HepG2 (cell line): ENCODE data around the gene PBX2. TPM values are rescaled to one million over a fixed set of nuclear protein-coding genes. Genes with fewer than 3 reads are reported as not detected.

ENCODE experiments used
- ADNP ChIP-seq: sonication (generic); formaldehyde crosslinking; IDR thresholded peaks from 2 replicates; pipeline ENCODE4 v1.4.0; 2020; ENCODE audit warnings: missing genetic modification reagents
- AGO1 ChIP-seq: fragments of 200-400 bp; formaldehyde crosslinking; IDR thresholded peaks from 2 replicates; pipeline ENCODE4 v1.6.1; 2017; ENCODE audit warnings: mild to moderate bottlenecking, low read depth, low read length, moderate library complexity; ENCODE audit not compliant: poor library complexity, severe bottlenecking
- BORCS8-MEF2B ChIP-seq: sonication (generic); formaldehyde crosslinking; IDR thresholded peaks from 2 replicates; pipeline ENCODE4 v1.8.0; 2022; ENCODE audit warnings: mild to moderate bottlenecking, missing genetic modification reagents
- CENPBD1 ChIP-seq: sonication (generic); formaldehyde crosslinking; IDR thresholded peaks from 2 replicates; pipeline ENCODE4 v1.8.0; 2022; ENCODE audit warnings: missing genetic modification reagents, low read depth, mild to moderate bottlenecking, borderline replicate concordance
- CSRNP2 ChIP-seq: sonication (generic); formaldehyde crosslinking; conservative IDR thresholded peaks from 2 replicates; pipeline ENCODE4 v1.8.0; 2022; ENCODE audit warnings: low read depth, missing genetic modification reagents
- DNMT3B ChIP-seq: conservative IDR thresholded peaks from 2 replicates; pipeline ENCODE4 v1.6.1; 2016; ENCODE audit warnings: missing biosample characterization, control low read depth
- FOXC1 ChIP-seq: sonication (generic); formaldehyde crosslinking; IDR thresholded peaks from 2 replicates; pipeline ENCODE4 v1.8.0; 2022; ENCODE audit warnings: mild to moderate bottlenecking, missing genetic modification reagents, borderline replicate concordance
- JUN ChIP-seq: sonication (generic); formaldehyde crosslinking; IDR thresholded peaks from 2 replicates; pipeline ENCODE4 v1.4.0; 2020; ENCODE audit warnings: mild to moderate bottlenecking, missing genetic modification reagents
- MED1 ChIP-seq: sonication (generic); formaldehyde crosslinking; IDR thresholded peaks from 2 replicates; pipeline ENCODE4 v1.4.0; 2020; ENCODE audit warnings: missing genetic modification reagents
- MEF2D ChIP-seq: sonication (generic); formaldehyde crosslinking; IDR thresholded peaks from 2 replicates; pipeline ENCODE4 v1.5.1; 2020; ENCODE audit warnings: mild to moderate bottlenecking, missing genetic modification reagents
- MLLT10 ChIP-seq: sonication (generic); formaldehyde crosslinking; IDR thresholded peaks from 2 replicates; pipeline ENCODE4 v1.4.0; 2020; ENCODE audit warnings: missing genetic modification reagents
- NFIC ChIP-seq: IDR thresholded peaks from 2 replicates; pipeline ENCODE4 v1.6.1; 2012; ENCODE audit warnings: mild to moderate bottlenecking, low read length, inconsistent platforms
- NR0B2 ChIP-seq: sonication (generic); formaldehyde crosslinking; IDR thresholded peaks from 2 replicates; pipeline ENCODE4 v1.4.0; 2020; ENCODE audit warnings: mild to moderate bottlenecking, missing genetic modification reagents
- RAD21 ChIP-seq: fragments of 450-650 bp; formaldehyde crosslinking; IDR thresholded peaks from 2 replicates; pipeline ENCODE4 v1.5.0; 2020; ENCODE audit warnings: mild to moderate bottlenecking
- RBM39 ChIP-seq: fragments of 200-400 bp; formaldehyde crosslinking; IDR thresholded peaks from one replicate; pipeline ENCODE4 v1.6.1; 2018; ENCODE audit warnings: antibody characterized with exemption, mild to moderate bottlenecking, low read depth, low read length; ENCODE audit not compliant: poor library complexity, severe bottlenecking
- RFXAP ChIP-seq: sonication (generic); formaldehyde crosslinking; IDR thresholded peaks from 2 replicates; pipeline ENCODE4 v1.4.0; 2020; ENCODE audit warnings: missing genetic modification reagents, borderline replicate concordance
- SATB2 ChIP-seq: sonication (generic); formaldehyde crosslinking; IDR thresholded peaks from 2 replicates; pipeline ENCODE4 v1.5.0; 2020; ENCODE audit warnings: missing genetic modification reagents
- SMARCC2 ChIP-seq: fragments of 450-650 bp; IDR thresholded peaks from 2 replicates; pipeline ENCODE4 v1.6.1; 2017; ENCODE audit warnings: antibody characterized with exemption, mild to moderate bottlenecking
- SP4 ChIP-seq: sonication (generic); formaldehyde crosslinking; IDR thresholded peaks from 2 replicates; pipeline ENCODE4 v1.8.1; 2023; ENCODE audit warnings: mild to moderate bottlenecking, missing genetic modification reagents
- TBL1XR1 ChIP-seq: fragments of 150-350 bp; IDR thresholded peaks from 2 replicates; pipeline ENCODE4 v1.6.1; 2014; ENCODE audit warnings: borderline replicate concordance, low read length; ENCODE audit not compliant: partially characterized antibody
- TCF7 ChIP-seq: sonication (generic); IDR thresholded peaks from 2 replicates; pipeline ENCODE4 v1.6.1; 2016; ENCODE audit warnings: antibody characterized with exemption, low read depth
- TGIF2 ChIP-seq: IDR thresholded peaks from 2 replicates; pipeline ENCODE4 v1.6.1; 2016; ENCODE audit warnings: control low read depth, missing compliant biosample characterization
- ZBTB8A ChIP-seq: sonication (generic); formaldehyde crosslinking; IDR thresholded peaks from 2 replicates; pipeline ENCODE4 v1.4.0; 2020; ENCODE audit warnings: mild to moderate bottlenecking, low read depth, missing genetic modification reagents, borderline replicate concordance
- ZFAT ChIP-seq: sonication (generic); formaldehyde crosslinking; conservative IDR thresholded peaks from 2 replicates; pipeline ENCODE4 v1.8.1; 2023; ENCODE audit warnings: missing genetic modification reagents, inconsistent platforms
- ZNF296 ChIP-seq: sonication (generic); formaldehyde crosslinking; conservative IDR thresholded peaks from 2 replicates; pipeline ENCODE4 v1.5.0; 2020; ENCODE audit warnings: mild to moderate bottlenecking, missing genetic modification reagents
- ZNF33B ChIP-seq: sonication (generic); formaldehyde crosslinking; IDR thresholded peaks from 2 replicates; pipeline ENCODE4 v1.5.1; 2020; ENCODE audit warnings: mild to moderate bottlenecking, missing genetic modification reagents
- ZNF382 ChIP-seq: sonication (generic); formaldehyde crosslinking; IDR thresholded peaks from 2 replicates; pipeline ENCODE4 v1.5.0; 2020; ENCODE audit warnings: missing genetic modification reagents, mild to moderate bottlenecking, borderline replicate concordance
- ZNF709 ChIP-seq: sonication (generic); formaldehyde crosslinking; IDR thresholded peaks from 2 replicates; pipeline ENCODE4 v1.5.0; 2020; ENCODE audit warnings: mild to moderate bottlenecking, missing genetic modification reagents
- ZNF775 ChIP-seq: sonication (generic); formaldehyde crosslinking; IDR thresholded peaks from 2 replicates; pipeline ENCODE4 v1.4.0; 2020; ENCODE audit warnings: missing genetic modification reagents, mild to moderate bottlenecking, moderate library complexity, borderline replicate concordance
- polyA plus RNA-seq, 8 experiments: library from polyadenylated mRNA; depleted of rRNA in 3 of 8; stranded (reverse) in 7 of 8; unstranded in 1 of 8; fragments of >200 nt; fragmentation: Illumina TruSeq in 4 of 8; extraction: Trizol in 4 of 8; gene quantifications; 2 replicates each; pipeline versions ENCODE4 v1.2.1 to v1.2.3, GENCODE V29; 2011 to 2016; ENCODE audit warnings: low read depth in 4 of 8, missing spikeins in 1 of 8, mixed read lengths in 1 of 8; ENCODE audit not compliant: insufficient read depth in 1 of 8
- total RNA-seq, 5 experiments: library from RNA; depleted of rRNA; stranded (reverse); fragments of >200 nt; fragmentation: Illumina TruSeq; extraction: Trizol; gene quantifications; 2 replicates each; pipeline ENCODE4 v1.2.3, GENCODE V29; 2016; ENCODE audit warnings: low read depth in 1 of 5

PBX2 gene
- total and polyA plus RNA-seq, 2 of the 13 experiments (the other 11 are each of a cell fraction or from before 2014, with no cell fraction given) = 42.3 to 77.8 TPM

- TF ChIP-seq SATB2 (CRISPR knock-in tag) (no peak), SP4 (CRISPR knock-in tag) (no peak), AGO1 (no peak), MEF2D (CRISPR knock-in tag) (no peak; the same call in 1 of the 2 replicates), MED1 (CRISPR knock-in tag) (no peak), CSRNP2 (CRISPR knock-in tag) (no peak), NR0B2 (no peak), ZBTB8A (CRISPR knock-in tag) (no peak), ADNP (no peak), NFIC (no peak), ZNF775 (CRISPR knock-in tag) (no peak), CENPBD1 (no peak), TCF7 (no peak), MLLT10 (CRISPR knock-in tag) (no peak), ZNF382 (CRISPR knock-in tag) (no peak), TBL1XR1 (no peak), ZNF296 (no peak), FOXC1 (CRISPR knock-in tag) (no peak), DNMT3B (no peak), BORCS8-MEF2B (CRISPR knock-in tag) (no peak), ZNF33B (CRISPR knock-in tag) (no peak), JUN (CRISPR knock-in tag) (no peak; the same call in 1 of the 2 replicates), RFXAP (no peak), RBM39 (no peak), ZFAT (CRISPR knock-in tag) (no peak), ZNF709 (CRISPR knock-in tag) (no peak), TGIF2 (CRISPR knock-in tag) (0 out of 2 replicates have a peak, but pooled peaks have one; percentile 9), SMARCC2 (no peak), RAD21 (CRISPR knock-in tag) (no peak)
Observed at GRCh38 chr6:32176476-32177182, 13.4 kb downstream of the PBX2 start (continued).
